HEK293T (cell line): ENCODE measurements around the gene ARHGAP12.

ENCODE experiments used
- ARNT ChIP-seq: fragments of 450-650 bp; IDR thresholded peaks from 2 replicates; pipeline ENCODE4 v1.6.1; 2017; ENCODE audit warnings: mild to moderate bottlenecking
- BHLHE40 ChIP-seq: fragments of 450-650 bp; IDR thresholded peaks from 2 replicates; pipeline ENCODE4 v1.6.1; 2016; ENCODE audit warnings: mild to moderate bottlenecking, moderate library complexity, borderline replicate concordance
- ELF4 ChIP-seq: fragments of 450-650 bp; IDR thresholded peaks from 2 replicates; pipeline ENCODE4 v1.6.1; 2017; ENCODE audit warnings: antibody characterized with exemption
- FOXA1 ChIP-seq: fragments of 450-650 bp; IDR thresholded peaks from 2 replicates; pipeline ENCODE4 v1.6.1; 2016; ENCODE audit warnings: mild to moderate bottlenecking
- FOXM1 ChIP-seq: fragments of 450-650 bp; IDR thresholded peaks from 2 replicates; pipeline ENCODE4 v1.6.1; 2017; ENCODE audit warnings: mild to moderate bottlenecking, borderline replicate concordance
- LEF1 ChIP-seq: fragments of 450-650 bp; IDR thresholded peaks from 2 replicates; pipeline ENCODE4 v1.6.1; 2017; ENCODE audit warnings: mild to moderate bottlenecking, borderline replicate concordance
- SP1 ChIP-seq: fragments of 450-650 bp; IDR thresholded peaks from 2 replicates; pipeline ENCODE4 v1.6.1; 2017
- ZNF384 ChIP-seq: fragments of 450-650 bp; IDR thresholded peaks from 2 replicates; pipeline ENCODE4 v1.6.1; 2016

- no peak for TF ChIP-seq FOXM1
- TF ChIP-seq LEF1, result no peak
- no peak for TF ChIP-seq ARNT
- no peak for TF ChIP-seq BHLHE40
- no peak for TF ChIP-seq SP1
- no peak for TF ChIP-seq ELF4
- TF ChIP-seq ZNF384, result no peak
- TF ChIP-seq FOXA1, result no peak
These were observed 154.2 kb downstream of the ARHGAP12 start for GRCh38 chr10:31774299-31774900.
